NCI-H187 treated with DMSO at 0.1 percent for 48 hours (cell line): ENCODE results near the gene OLFML1.

Source experiments
- DNase-seq: peaks from one replicate; lab custom pipeline; 2025; lab: John Stamatoyannopoulos, UW

OLFML1 gene

DNA sequence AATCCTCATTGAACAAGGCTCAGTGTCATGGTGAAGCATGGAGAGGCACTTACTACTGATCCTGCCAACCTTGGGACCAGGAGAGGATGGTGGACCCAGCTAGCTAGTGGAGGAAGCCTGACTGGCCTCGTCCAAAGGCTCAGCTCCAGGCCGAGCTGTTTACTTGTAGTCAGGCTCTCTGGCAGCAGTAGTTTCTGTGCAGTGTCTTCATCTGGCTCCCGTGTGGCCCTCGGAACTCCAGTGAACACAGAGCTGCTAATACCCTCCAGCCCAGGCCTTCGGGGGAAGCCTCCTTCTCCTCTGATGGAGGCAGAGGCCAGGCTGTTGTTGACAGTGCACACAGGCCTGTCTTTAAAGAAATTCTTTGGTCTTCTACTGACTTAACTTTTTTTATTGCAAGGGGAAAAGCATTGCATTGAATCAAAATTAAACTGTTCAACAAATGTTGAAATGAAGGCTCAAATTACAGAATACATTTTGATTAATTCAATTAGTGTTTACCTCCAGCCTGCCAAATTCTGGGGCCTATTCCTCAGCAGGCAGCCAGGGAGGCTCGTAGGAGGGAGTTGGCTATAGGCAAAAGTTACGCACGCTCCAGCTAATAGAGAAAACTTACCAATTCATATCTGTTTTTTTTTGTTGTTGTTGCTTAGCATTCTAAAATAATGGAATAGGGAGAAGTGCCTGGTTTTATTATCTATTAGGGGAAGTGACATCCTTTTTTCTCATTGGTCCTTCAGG is 47.3 kb downstream of the OLFML1 start:
- no peak for DNase-seq

GRCh38 chr11:7533199-7534041 is 48.1 kb downstream of the OLFML1 start:
- no peak for DNase-seq

GRCh38 chr11:7534042-7534378 is 48.7 kb downstream of the OLFML1 start:
- no peak for DNase-seq

DNA sequence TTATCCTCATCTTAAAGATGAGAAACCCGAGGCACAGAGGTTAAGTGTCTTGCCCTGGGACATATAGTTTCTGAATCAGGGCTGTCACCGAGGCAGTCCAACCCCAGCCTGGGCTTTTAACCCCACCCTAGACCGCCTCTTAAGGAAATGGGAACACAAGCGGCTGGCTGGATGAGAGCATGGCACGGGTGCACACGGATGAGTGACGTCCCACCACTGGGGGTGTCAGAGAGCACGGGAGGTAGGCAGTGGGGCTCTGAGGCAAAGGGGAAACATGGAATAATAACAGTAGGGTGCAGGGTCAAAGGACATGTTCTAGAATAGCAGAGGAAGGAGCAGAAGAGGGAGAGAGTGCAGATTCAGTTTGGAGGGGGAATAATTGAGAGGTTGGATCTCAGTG is 50.8 kb downstream of the OLFML1 start:
- no peak for DNase-seq

DNA sequence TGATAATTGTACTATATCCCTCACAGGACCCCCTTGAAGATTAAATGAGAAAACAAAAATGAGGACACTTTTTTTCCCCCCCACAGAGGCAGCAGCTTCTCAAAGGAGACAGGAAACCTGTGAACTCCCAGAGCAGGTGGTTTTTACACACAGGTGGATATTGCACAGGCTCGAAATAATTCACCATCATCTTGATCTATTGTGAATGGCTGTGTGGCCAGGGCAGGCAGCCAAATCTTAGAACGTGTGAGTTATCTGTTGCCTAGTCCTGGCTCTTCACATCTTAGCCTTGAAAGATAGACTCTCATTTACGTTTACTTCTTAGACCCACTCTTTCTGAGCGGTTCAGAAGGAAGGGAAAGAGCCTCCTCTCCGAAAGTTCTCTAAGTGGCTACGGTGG is 52.0 kb downstream of the OLFML1 start:
- no peak for DNase-seq

DNA sequence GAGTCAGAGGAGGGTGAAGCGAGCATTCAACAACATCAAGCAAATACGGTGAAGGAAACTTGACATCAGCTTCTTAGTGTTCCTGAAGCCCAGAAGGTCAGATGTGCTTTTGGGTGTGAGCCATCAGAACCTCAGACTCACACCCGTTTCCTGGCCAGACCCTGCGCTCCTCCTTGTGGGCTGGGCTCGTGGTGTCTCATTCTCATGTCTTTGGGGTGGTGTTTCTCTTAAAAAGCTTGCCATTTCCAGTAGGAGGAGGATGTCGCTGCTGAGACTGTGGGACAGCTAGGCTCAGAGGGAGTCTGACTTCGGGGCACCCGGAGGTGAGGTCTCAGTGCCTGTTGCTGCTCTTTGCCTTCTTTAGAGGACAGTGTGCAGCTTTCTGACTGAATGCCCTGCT is 52.7 kb downstream of the OLFML1 start:
- DNase-seq, result no peak

DNA sequence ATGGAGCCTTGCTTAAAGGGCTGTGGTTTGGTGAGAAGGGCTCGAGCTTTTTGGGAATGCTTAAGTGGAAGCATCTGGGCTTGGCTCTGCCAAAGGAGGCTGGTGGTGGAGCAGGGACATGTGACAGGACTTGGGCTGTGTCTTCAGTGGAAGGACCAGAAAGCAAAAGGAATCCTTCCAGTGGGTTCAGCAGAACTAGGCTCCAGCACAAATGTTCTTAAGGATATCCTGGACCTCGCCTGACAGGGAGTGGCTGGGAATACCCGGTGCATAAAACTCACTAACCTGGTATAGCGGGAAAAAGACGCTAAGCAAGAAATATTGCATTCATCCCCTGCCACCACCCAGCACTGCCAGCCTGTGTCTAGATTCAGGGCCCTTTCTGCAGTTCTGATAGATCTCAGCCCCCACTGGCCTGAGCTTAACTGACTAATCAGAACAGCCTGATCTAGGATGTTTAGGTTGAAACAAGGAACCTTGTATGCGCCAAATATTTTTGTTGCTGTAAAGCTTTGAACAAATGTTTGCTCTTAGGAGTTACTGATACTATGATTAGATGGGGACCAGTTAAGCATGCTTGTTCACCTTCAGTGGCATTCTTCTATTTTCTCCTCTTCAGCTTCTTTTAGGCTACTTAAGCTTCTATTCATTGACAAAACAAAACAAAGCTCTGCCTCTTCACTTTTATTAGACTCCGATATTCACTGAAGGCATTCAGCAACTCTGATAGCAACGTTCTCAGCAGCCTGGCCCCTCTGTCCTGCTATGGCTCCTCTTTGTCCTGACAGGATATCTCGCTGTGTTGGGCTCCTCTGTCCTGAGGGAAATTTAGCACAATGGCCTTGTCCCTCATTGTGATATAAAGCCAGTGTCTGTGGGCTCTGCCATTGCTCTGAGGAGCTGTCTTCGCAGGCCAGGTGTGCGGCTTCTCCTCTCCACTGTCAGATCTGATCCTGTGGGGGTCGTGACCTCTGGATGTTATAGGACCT is 53.5 kb downstream of the OLFML1 start:
- DNase-seq, result no peak

DNA sequence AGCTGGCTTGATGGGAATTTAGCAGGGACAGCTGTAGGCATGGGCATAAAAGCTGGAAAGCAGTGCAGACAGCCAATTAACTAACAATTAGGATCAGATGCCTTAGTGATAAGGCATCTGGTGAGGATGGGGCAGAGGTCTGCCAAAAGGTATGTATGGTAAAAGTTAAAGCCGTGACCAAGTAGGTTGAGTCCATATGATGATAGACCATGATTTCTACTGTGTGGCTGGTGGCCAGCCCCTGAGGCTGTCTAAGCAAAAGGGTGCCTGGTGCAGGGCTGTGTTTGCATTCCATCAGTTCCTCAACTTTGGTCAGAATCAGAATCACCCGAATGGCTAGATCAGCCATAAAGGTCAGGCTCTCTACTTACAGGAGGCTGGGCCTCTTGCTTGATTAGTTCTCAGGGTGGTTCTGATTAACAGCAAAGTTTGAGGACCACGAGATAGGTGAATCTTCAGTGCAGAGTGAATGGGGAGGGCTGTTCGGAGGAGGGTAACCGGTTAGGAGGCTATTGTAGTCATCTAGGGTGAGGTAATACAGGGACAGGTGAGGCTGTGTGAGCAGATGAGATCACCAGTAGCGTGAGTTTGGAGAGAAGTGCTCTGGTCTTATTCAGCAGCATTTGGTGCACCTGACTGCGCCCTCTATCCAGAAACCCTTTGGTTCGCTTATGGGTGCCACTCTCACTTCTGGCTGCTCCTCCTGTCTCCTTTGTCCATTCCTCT is 55.7 kb downstream of the OLFML1 start:
- no peak for DNase-seq

DNA sequence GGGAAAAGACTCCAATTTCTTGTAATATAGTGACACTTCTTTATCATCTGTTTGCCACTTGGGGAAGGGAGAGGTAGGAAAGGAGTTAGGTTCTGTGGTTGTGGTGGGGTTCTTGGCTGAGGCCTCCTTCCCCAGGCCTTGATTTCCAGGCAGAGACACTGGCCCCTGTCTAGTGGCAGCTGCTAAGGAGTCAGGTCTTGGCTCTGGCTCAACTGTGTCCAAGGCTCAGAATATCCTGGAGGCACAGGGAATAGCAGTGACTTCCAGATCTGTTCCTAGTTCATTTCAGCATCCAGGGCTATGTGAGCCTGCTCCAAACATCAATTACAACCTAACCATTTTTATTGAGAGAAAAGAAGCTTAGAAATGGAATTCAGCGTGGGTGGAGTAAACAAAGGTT is 58.0 kb downstream of the OLFML1 start:
- no peak for DNase-seq

DNA sequence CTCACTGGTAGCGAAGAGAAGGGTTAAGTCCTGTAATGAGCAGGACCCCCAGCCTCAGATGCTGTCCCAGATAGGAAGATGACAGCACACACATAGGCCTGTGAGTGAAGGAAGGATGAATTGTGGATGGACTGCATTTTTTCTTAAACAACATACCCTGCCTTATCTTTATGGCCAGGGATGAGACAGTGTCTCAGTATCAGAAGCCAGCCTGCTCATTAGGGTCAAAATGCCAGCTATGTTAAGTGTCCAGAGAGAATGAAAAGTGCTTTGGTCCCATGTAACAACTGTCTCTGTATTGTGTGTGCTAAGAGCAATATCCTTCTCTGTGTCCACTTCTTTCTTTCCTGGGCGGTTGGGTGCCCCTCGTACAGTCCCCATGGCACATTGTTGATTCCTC is 58.7 kb downstream of the OLFML1 start:
- DNase-seq, result no peak

DNA sequence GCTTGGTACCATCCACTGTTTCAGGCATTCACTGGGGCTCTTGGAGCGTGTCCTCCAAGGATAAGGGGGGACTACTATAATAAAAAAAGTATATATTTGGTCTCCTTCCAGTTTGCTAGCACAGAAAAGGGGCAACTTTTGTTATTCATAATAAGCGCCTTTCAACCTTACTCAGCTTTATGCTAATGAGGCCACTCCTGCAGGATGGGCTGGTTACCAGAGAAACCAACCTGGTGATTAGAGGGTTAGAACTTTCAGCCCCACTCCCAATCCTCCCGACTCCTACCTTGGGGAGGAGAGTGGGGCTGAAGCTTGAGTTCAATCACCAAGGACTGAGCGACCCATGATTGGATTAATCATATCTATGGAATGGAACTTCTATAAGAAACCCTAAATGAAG is 60.3 kb downstream of the OLFML1 start:
- DNase-seq, result no peak

DNA sequence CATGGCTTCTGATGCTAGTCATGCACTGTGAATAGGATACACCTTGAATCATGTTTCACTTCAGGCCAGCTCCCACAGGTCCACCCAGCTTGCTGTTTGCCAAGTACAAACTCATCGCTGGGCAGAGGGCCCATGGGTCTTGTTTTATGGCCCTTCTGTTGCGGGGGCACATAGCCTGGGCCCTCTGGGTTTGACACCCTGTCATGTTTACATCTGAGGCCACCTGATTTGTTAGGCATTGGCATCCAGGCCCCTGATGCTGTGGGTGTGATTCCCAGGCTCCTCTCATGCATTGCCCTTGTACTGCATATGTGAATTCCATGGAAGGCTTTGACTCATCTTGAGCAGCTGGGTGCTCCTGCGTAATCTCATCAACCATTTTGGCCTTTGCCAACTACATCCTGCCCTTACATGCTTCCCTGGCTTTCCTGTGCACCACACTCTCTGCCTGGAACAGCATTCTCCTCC is 61.1 kb downstream of the OLFML1 start:
- DNase-seq, result no peak

GRCh38 chr11:7547687-7548086 is 62.4 kb downstream of the OLFML1 start:
- no peak for DNase-seq

GRCh38 chr11:7548659-7549274 is 63.5 kb downstream of the OLFML1 start:
- no peak for DNase-seq

- no peak for DNase-seq
Observed at GRCh38 chr11:7549681-7550080, 64.4 kb downstream of the OLFML1 start.

DNA sequence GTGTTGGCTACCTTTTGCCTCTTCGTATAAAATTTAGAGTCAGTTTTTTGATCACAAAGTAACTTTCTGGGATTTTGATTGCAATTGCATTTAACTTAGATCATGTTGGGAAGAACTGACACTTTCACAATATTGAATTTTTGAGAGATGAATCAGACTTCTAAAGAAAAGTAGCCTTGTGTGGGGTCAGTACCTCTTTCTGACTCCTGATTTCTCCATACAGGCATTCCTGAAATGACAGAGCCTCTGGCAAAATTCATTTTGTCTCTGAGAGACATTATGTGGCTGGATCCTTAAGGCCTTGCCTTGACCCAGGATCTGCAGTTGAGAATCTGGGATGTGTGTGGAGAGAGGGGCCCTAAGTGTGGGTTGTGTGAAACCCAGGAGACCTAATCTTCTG is 66.3 kb downstream of the OLFML1 start:
- DNase-seq, result no peak

GRCh38 chr11:7552666-7553065 is 67.4 kb downstream of the OLFML1 start:
- no peak for DNase-seq

DNA sequence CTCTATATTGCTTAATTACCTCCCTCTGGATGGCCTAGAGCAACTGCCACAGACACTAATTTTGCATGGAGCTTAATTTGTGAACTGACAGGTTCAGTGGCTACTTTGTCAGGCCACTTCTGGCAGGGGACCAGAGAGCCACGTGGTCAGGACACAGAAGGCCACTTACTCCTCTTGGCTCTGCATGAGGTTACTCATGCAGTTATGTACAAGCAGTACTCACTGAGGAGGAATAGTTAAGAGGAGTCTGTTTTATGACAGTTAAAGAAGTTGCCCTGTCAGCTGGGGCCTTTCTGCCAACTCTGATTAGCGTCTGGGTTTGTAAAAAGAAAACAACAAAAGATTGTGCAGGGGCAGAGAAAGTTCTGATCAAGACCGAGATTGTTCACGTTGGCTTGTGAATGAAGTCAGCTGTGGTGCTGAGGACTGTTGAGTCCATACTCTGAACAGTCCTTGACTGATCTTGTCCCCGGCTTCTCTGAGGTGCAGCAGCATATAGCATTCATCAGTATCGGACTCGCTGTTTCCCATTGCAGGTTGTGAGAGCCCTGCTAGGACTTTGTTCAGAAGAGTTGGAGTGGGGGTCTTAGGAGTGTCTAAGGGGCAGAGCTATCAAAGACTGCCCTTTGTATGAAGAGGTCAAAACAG is 69.9 kb downstream of the OLFML1 start:
- DNase-seq, result no peak

- no peak for DNase-seq
Observed at GRCh38 chr11:7558046-7558445, 72.7 kb downstream of the OLFML1 start.

DNA sequence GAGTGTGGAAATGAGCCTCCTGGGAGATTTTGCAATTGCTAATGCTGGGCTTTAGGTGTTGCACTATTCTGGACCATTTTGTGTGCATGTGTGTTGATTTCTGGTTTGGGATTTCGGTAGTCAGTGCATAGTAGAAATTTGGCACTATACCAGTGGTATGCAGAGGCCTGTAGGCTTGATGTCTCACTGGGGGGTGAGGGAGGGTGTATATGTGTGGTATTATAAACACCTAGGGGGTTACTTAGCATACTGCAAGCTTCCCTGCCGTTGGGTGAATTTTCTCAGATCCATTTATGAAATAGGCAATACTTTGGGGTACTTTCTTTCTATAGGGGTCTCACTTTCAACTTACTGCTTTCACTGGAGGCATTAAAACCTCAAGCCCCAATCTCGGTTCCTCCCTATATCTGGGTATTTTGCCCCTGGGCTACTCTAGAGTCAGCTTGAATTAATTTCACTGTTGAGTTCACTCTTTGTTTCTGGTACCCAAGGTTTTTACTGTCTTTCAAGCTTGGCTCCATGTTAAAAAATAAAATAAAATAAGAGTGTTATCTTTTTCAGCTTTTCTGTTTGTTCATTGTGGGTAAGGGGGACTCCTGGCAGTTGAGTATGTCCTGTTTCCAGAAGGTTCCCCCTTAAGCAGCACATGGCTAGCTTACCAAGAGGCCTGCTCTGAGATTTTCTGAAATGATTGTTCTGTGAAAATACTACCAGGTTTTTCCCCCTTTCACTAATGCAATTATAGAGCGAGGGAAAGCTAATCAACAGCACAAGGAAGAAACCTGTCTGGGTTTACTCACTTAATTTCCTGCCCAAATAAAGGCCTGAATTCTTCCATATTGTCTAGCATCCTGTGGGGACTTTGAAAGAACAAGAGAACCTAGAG is 74.3 kb downstream of the OLFML1 start:
- no peak for DNase-seq
